Stimulated activated CD8-positive, alpha-beta memory T cell treated with anti-CD3 and anti-CD28 coated beads, Interleukin-4, amount 100 ng/mL, for 48 hours (primary cell): Measurements from ENCODE around the gene SCN5A.

Experiments used
- DNase-seq: peaks from one replicate; pipeline ENCODE4 v3.0.0-alpha.2; 2020

The SCN5A gene

GRCh38 chr3:38618343-38618742, 31.1 kb downstream of the SCN5A start:
- DNase-seq: no peak

GRCh38 chr3:38617586-38617985, 31.9 kb downstream of the SCN5A start:
- DNase-seq: no peak

- no peak for DNase-seq
Observed at GRCh38 chr3:38617137-38617536, 32.4 kb downstream of the SCN5A start.

GRCh38 chr3:38616658-38617057, 32.8 kb downstream of the SCN5A start:
- DNase-seq: no peak

- DNase-seq: no peak
Observed at GRCh38 chr3:38616111-38616510, 33.4 kb downstream of the SCN5A start.

GRCh38 chr3:38614651-38615352, 34.7 kb downstream of the SCN5A start:
- DNase-seq: no peak

- DNase-seq: no peak
Observed at GRCh38 chr3:38614091-38614490, 35.4 kb downstream of the SCN5A start.

- DNase-seq: no peak
Observed at GRCh38 chr3:38613426-38613825, 36.1 kb downstream of the SCN5A start.

- DNase-seq: no peak
Observed at GRCh38 chr3:38611866-38612265, 37.6 kb downstream of the SCN5A start.

GRCh38 chr3:38610934-38611333, 38.6 kb downstream of the SCN5A start:
- DNase-seq: no peak

- no peak for DNase-seq
Observed at GRCh38 chr3:38610436-38610835, 39.1 kb downstream of the SCN5A start.

GRCh38 chr3:38609386-38610111, 39.9 kb downstream of the SCN5A start:
- no peak for DNase-seq

GRCh38 chr3:38608961-38609360, 40.5 kb downstream of the SCN5A start:
- no peak for DNase-seq

- no peak for DNase-seq
Observed at GRCh38 chr3:38608086-38608775, 41.3 kb downstream of the SCN5A start.

- DNase-seq: no peak
Observed at GRCh38 chr3:38606561-38606960, 42.9 kb downstream of the SCN5A start.

GRCh38 chr3:38605981-38606380, 43.5 kb downstream of the SCN5A start:
- no peak for DNase-seq

- no peak for DNase-seq
Observed at GRCh38 chr3:38604246-38604645, 45.2 kb downstream of the SCN5A start.

- DNase-seq: no peak
Observed at GRCh38 chr3:38603731-38604131, 45.8 kb downstream of the SCN5A start.

- no peak for DNase-seq
Observed at GRCh38 chr3:38602576-38603250, 46.8 kb downstream of the SCN5A start.

GRCh38 chr3:38601956-38602550, 47.4 kb downstream of the SCN5A start:
- no peak for DNase-seq

GRCh38 chr3:38600551-38600950, 48.9 kb downstream of the SCN5A start:
- no peak for DNase-seq

GRCh38 chr3:38599886-38600285, 49.6 kb downstream of the SCN5A start:
- DNase-seq: no peak

GRCh38 chr3:38598791-38599190, 50.7 kb downstream of the SCN5A start:
- no peak for DNase-seq
